Pancreas (tissue), 10 donors: ENCODE measurements around the gene SLC27A3. TPM values are rescaled to one million over a fixed set of nuclear protein-coding genes. Genes with fewer than 3 reads are reported as not detected.
A peak's percentile ranks its signal among the peaks of the same experiment; 100 is the strongest.

ENCODE experiments used
- ATAC-seq, 4 donors: fragments of 200-7000 bp; cut with Tn5 transposase; one replicate each; pipeline versions ENCODE4 v1.8.0 to v1.9.1; 2020; ENCODE audit warnings: mild to moderate bottlenecking in 4 of 4, moderate library complexity in 4 of 4
- DNase-seq, 6 donors: peaks; one replicate each; pipeline ENCODE4 v3.0.0-alpha.2; 2020
- FAIRE-seq: peaks from 2 replicates; lab custom pipeline; 2012; peaks lifted over from hg19 to GRCh38; lab: Jason Lieb, UNC
- H3K27ac ChIP-seq, 4 donors: fragments of 200-600 bp; sonication (generic); 1 replicate in 3 of 4; 2 replicates in 1 of 4; pipeline versions ENCODE4 v1.5.0 to v1.8.0; 2020
- H3K27me3 ChIP-seq, 4 donors: fragments of 200-600 bp; one replicate each; pipeline ENCODE4 v1.8.0; 2021
- H3K36me3 ChIP-seq, 3 donors: fragments of 200-600 bp; sonication (generic) in 1 of 3; one replicate each; pipeline versions ENCODE4 v1.5.0 to v1.8.0; 2020 to 2021
- H3K4me1 ChIP-seq, 3 donors: fragments of 200-600 bp; one replicate each; pipeline ENCODE4 v1.8.0; 2021
- H3K4me3 ChIP-seq, 4 donors: fragments of 200-600 bp; sonication (generic) in 2 of 4; one replicate each; pipeline versions ENCODE4 v1.5.0 to v1.8.0; 2020 to 2021
- H3K9me3 ChIP-seq, 4 donors: fragments of 200-600 bp; one replicate each; pipeline ENCODE4 v1.8.0; 2021
- CTCF ChIP-seq, 4 donors: fragments of 200-600 bp; sonication (generic) in 3 of 4; IDR thresholded peaks; one replicate each; pipeline versions ENCODE4 v1.5.0 to v1.8.0; 2021; ENCODE audit warnings: antibody characterized with exemption in 4 of 4
- WGBS, 2 donors: extraction: QIAGEN DNeasy Blood & Tissue Kit; methylation state at CpG; one replicate each; pipeline ENCODE4 v1.1.7; 2013; 5-methylcytosine and 5-hydroxymethylcytosine counted together
- intact Hi-C, 3 donors: fragments of 100-400 bp; cut with DNase I; formaldehyde crosslinking; loops; one replicate each; pipeline versions ENCODE4 v1.11.1 to v1.14.2; 2022
- polyA plus RNA-seq, 2 donors: library from polyadenylated mRNA; stranded (reverse); fragments of 200-250 nt; gene quantifications; one replicate each; pipeline ENCODE4 v1.2.3, GENCODE V29; 2013
- total RNA-seq, 6 donors: library from RNA; stranded (reverse); fragmentation: NEBNext Ultra II Directional in 4 of 6; extraction: Animal tissue kit (Norgen Biotek cat#: 25700) in 4 of 6; gene quantifications; one replicate each; pipeline versions ENCODE4 v1.2.1 to v1.2.4, GENCODE V29; 2021 to 2023
- donor health status: healthy with polysubstance abuse.
- donor health status: DM: no; HTN: no; CAD: no; lungs with moderate emphysema.
- donor health status: DM: no; HTN: no; CAD: no.
- donor health status: control.
- donor health status: control.
- donor health status: Bipolar disorder and iron deficiency.
- donor health status: DM: yes; HTN: yes; CAD: no.
- donor health status: DM: no; HTN: no; CAD: no.
- donor health status: DM: no; HTN: no; CAD: no.
- donor health status: DM: yes; HTN: yes; CAD: no.

The SLC27A3 gene
- total and polyA plus RNA-seq, 8 donors = 9.0 to 64.0 (median 13.1) TPM

DNA sequence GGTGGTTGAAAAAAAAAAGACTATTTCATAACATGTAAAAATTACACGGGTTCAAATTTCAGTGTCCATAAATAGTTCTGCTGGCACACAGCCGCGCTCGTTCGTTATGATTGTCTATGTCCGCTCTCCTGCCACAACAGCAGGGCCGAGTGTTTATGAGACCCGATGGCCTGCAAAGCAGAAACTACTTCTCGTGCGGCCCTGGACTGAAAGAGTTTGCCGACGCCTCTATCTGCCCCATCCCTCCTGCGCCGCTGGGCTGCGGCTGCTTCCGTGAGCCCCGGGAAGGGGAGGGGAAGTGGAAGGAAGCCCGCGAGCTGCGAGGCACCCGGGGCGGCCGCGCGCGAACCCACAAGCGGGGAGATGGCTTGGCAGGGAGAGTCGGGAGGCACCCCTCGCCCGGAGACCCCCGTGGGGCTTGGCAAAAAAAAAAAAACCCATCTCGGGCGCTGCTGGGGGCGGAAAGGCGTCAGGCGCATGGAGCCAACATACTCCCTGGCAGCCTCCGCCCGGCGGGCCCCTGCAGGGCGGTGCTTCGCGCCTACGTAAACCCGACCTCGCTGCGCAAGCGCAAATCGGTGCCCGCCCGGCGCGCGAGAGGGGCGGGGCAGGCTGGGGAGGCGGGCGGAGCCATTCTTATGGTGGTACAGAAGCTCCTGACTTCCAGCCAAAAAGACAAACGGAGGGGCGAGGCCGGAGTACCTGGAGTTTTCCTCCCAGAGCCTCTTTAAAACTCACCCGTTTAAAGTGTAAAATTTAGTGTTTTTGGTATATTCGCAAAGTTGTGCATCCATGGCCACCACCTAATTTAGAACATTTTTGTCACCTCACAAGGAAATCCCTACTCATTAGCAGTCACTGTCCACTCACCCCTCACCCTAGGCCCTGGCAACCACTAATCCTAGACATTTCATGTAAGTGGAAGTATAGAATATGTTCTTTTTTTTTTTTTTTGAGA, 8.3 kb downstream of the SLC27A3 start:
- Histone ChIP-seq H3K9me3 (no peaks in the 10 kb centered on the region), H3K27me3 (no peaks in the 10 kb centered on the region), H3K27ac (peak overlapping the region; percentile 91 to 95 (median 94)), H3K4me3 (peak overlapping the region; percentile 18 to 85 (median 56)), H3K36me3 (no peaks in the 10 kb centered on the region), H3K4me1 (peaks cover 13 to 29% (median 17%) of the 10 kb centered on the region in 3 donors)
- peak in 1 of 4 donors; percentile 11 for TF ChIP-seq CTCF (IDR thresholded peaks at IDR 0.05)
- 0% methylated on average over 57 to 61 of the region's 61 CpGs for WGBS, 2 donors
- FAIRE-seq (no peak), DNase-seq (peak; percentile 86 to 96 (median 91)), ATAC-seq (peak; percentile 91 to 97 (median 95))
- intact Hi-C loops = no loop called here

GRCh38 chr1:153786038-153786790, 11.0 kb downstream of the SLC27A3 start:
- FAIRE-seq (no peak), ATAC-seq (no peak), DNase-seq (no peak)
- Histone ChIP-seq H3K36me3 (no peaks in the 10 kb centered on the region), H3K27me3 (no peaks in the 10 kb centered on the region), H3K9me3 (no peaks in the 10 kb centered on the region), H3K27ac (no peak overlapping the region), H3K4me3 (no peak overlapping the region), H3K4me1 (peaks cover 3 to 27% (median 13%) of the 10 kb centered on the region in 3 donors)
- intact Hi-C loops = no loop called here
- no peak for TF ChIP-seq CTCF (IDR thresholded peaks at IDR 0.05)
- 94 to 97% methylated on average over 4 of the region's 4 CpGs for WGBS, 2 donors

DNA sequence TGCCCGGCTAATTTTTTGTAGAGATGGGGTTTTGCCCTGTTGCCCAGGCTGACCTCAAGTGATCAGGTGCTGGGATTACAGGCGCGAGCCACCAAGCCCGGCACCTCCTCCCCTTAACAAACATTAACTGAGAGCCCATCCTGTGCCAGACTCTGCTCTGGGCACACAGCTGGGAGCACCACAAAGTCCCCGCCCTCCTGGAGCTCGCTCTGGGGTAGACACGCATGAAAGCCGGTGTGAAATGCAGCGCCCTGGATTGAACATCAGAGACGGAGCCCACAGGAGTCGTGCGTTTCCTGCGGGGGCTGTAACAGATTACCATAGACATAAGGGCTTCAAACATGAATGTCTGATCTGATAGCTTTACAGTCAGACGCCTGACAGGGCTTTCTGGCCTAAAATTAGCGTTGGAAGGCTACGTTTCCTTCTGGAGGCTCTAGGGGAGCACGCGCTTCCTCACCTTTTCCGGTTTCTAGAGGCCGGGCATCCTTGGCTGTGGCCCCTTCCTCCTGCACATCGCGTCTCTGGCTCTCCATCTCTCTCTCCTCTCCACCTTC, 14.3 kb downstream of the SLC27A3 start:
- ATAC-seq (peak; percentile 69 to 86 (median 78)), DNase-seq (peak in 4 of 6 donors; percentile 49 to 74 (median 64))

More for the DNA sequence above, 14.3 kb downstream of the SLC27A3 start:
- H3K36me3 ChIP-seq = no peaks in the 10 kb centered on the region
- no peak for FAIRE-seq
- no peak for TF ChIP-seq CTCF (IDR thresholded peaks at IDR 0.05)
- H3K4me1 ChIP-seq = peaks cover 0 to 14% (median 6%) of the 10 kb centered on the region in 3 donors
- no peaks in the 10 kb centered on the region for H3K9me3 ChIP-seq
- H3K27ac ChIP-seq = peak overlapping the region in 3 of 4 donors; percentile 22 to 64 (median 58)
- WGBS, 2 donors = 35 to 36% methylated on average over 22 of the region's 22 CpGs
- no peaks in the 10 kb centered on the region for H3K27me3 ChIP-seq
- intact Hi-C loops = loop anchor here in 2 of 3 donors (10.0 kb wide), 2 partner anchors 155 to 195 kb away; partner anchors contain the start of genes DENND4B (in 1 of the 2) and RAB13 (in 1 of the 2)
- H3K4me3 ChIP-seq = peak overlapping the region in 1 of 4 donors; percentile 4
